ENCODE results near the gene PEX12.

PEX12 gene

DNA sequence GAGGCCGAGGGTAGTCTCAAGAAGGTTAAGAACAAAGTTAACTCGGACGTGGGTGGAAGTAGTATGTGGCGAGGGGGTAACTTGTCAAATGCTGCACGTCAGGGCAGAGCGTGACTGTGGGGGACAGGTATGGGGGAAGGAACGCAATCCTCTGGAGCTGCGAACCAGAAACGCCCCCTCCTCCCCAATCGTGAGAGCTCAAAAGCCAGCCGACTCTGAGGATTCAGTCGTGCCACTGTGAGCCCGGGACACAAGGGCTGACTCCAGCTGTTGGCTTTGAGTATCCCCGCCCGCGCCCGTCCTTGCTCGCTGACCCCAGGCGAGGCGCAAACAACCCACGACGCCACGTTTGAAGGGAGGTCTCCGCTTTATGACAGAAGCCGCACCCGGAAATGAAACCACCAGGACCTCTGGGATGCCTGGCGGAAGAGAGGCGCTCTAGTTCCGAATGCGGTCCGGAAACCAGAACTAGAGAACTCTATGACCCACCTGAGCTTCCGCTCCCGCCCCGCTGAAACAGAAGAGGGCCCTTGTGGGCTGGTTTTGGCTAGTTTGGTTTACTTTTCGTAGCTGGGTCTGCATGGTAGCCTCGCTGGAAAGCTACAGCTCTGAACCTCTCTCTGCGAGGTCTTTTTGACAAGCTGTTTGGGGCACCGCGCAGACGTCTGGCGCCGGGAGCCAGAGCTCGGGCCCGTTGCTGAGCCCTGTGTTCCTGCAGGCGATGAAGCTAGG is at the start of gene PEX12 (continued):
- no peak for TF ChIP-seq HIC1 (tag by site-specific recombination; IDR thresholded peaks at IDR 0.05)
- no peak; the same call in none of the 2 replicates for TF ChIP-seq KLF16 (tag by site-specific recombination; IDR thresholded peaks at IDR 0.05)
- 0 out of 2 replicates have a peak, but pooled peaks have one; percentile 2 for TF ChIP-seq ZNF146 (tag by site-specific recombination; IDR thresholded peaks at IDR 0.05)
- peak; percentile 55; the same call in 1 of the 2 replicates for TF ChIP-seq WT1 (tag by site-specific recombination; IDR thresholded peaks at IDR 0.05)
- TF ChIP-seq ZNF776 (tag by site-specific recombination; IDR thresholded peaks at IDR 0.05; ENCODE audit: borderline replicate concordance): no peak
- peak; percentile 53; the same call in 1 of the 2 replicates for TF ChIP-seq ZNF843 (tag by site-specific recombination; IDR thresholded peaks at IDR 0.05)
- TF ChIP-seq, protein P1, sequence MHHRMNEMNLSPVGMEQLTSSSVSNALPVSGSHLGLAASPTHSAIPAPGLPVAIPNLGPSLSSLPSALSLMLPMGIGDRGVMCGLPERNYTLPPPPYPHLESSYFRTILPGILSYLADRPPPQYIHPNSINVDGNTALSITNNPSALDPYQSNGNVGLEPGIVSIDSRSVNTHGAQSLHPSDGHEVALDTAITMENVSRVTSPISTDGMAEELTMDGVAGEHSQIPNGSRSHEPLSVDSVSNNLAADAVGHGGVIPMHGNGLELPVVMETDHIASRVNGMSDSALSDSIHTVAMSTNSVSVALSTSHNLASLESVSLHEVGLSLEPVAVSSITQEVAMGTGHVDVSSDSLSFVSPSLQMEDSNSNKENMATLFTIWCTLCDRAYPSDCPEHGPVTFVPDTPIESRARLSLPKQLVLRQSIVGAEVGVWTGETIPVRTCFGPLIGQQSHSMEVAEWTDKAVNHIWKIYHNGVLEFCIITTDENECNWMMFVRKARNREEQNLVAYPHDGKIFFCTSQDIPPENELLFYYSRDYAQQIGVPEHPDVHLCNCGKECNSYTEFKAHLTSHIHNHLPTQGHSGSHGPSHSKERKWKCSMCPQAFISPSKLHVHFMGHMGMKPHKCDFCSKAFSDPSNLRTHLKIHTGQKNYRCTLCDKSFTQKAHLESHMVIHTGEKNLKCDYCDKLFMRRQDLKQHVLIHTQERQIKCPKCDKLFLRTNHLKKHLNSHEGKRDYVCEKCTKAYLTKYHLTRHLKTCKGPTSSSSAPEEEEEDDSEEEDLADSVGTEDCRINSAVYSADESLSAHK (tag by site-specific recombination; IDR thresholded peaks at IDR 0.05): no peak; the same call in 1 of the 2 replicates
- TF ChIP-seq ZBTB48 (tag by site-specific recombination; IDR thresholded peaks at IDR 0.05): no peak
- TF ChIP-seq ZSCAN30 (tag by site-specific recombination; IDR thresholded peaks at IDR 0.05): peak; percentile 14; the same call in 1 of the 2 replicates
- TF ChIP-seq, protein P2, sequence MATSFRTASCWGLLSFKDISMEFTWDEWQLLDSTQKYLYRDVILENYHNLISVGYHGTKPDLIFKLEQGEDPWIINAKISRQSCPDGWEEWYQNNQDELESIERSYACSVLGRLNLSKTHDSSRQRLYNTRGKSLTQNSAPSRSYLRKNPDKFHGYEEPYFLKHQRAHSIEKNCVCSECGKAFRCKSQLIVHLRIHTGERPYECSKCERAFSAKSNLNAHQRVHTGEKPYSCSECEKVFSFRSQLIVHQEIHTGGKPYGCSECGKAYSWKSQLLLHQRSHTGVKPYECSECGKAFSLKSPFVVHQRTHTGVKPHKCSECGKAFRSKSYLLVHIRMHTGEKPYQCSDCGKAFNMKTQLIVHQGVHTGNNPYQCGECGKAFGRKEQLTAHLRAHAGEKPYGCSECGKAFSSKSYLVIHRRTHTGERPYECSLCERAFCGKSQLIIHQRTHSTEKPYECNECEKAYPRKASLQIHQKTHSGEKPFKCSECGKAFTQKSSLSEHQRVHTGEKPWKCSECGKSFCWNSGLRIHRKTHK (tag by site-specific recombination; IDR thresholded peaks at IDR 0.05): no peak
- TF ChIP-seq, protein P3, sequence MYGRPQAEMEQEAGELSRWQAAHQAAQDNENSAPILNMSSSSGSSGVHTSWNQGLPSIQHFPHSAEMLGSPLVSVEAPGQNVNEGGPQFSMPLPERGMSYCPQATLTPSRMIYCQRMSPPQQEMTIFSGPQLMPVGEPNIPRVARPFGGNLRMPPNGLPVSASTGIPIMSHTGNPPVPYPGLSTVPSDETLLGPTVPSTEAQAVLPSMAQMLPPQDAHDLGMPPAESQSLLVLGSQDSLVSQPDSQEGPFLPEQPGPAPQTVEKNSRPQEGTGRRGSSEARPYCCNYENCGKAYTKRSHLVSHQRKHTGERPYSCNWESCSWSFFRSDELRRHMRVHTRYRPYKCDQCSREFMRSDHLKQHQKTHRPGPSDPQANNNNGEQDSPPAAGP (tag by site-specific recombination; IDR thresholded peaks at IDR 0.05): no peak; the same call in 1 of the 2 replicates
- no peak for TF ChIP-seq ZNF37A (tag by site-specific recombination; IDR thresholded peaks at IDR 0.05)
- TF ChIP-seq ZNF140 (tag by site-specific recombination; IDR thresholded peaks at IDR 0.05): no peak
- TF ChIP-seq GLIS2 (tag by site-specific recombination; IDR thresholded peaks at IDR 0.05): peak; percentile 79
- peak; percentile 84 for TF ChIP-seq SP2 (tag by site-specific recombination; IDR thresholded peaks at IDR 0.05)
- peak; percentile 77 for TF ChIP-seq KLF9 (tag by site-specific recombination; IDR thresholded peaks at IDR 0.05; ENCODE audit: low read depth)
- TF ChIP-seq, protein P4, sequence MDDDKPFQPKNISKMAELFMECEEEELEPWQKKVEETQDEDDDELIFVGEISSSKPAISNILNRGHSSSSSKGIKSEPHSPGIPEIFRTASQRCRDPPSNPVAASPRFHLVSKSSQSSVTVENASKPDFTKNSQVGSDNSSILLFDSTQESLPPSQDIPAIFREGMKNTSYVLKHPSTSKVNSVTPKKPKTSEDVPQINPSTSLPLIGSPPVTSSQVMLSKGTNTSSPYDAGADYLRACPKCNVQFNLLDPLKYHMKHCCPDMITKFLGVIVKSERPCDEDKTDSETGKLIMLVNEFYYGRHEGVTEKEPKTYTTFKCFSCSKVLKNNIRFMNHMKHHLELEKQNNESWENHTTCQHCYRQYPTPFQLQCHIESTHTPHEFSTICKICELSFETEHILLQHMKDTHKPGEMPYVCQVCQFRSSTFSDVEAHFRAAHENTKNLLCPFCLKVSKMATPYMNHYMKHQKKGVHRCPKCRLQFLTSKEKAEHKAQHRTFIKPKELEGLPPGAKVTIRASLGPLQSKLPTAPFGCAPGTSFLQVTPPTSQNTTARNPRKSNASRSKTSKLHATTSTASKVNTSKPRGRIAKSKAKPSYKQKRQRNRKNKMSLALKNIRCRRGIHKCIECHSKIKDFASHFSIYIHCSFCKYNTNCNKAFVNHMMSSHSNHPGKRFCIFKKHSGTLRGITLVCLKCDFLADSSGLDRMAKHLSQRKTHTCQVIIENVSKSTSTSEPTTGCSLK (tag by site-specific recombination; IDR thresholded peaks at IDR 0.05): no peak
- no peak for TF ChIP-seq MZF1 (tag by site-specific recombination; IDR thresholded peaks at IDR 0.05; ENCODE audit: borderline replicate concordance)
- no peak; the same call in 1 of the 2 replicates for TF ChIP-seq PRDM1 (tag by site-specific recombination; IDR thresholded peaks at IDR 0.05)
- peak; percentile 73 for TF ChIP-seq ZFHX2 (tag by site-specific recombination; conservative IDR thresholded peaks at IDR 0.05)
- TF ChIP-seq ZXDB (tag by site-specific recombination; IDR thresholded peaks at IDR 0.05): peak; percentile 65; the same call in 1 of the 2 replicates
- no peak for TF ChIP-seq REPIN1 (tag by site-specific recombination; IDR thresholded peaks at IDR 0.05; ENCODE audit: low read depth)
- no peak for TF ChIP-seq REST (tag by site-specific recombination; IDR thresholded peaks at IDR 0.05)
- peak; percentile 69 for TF ChIP-seq ZBTB17 (tag by site-specific recombination; IDR thresholded peaks at IDR 0.05)
- peak; percentile 96 for TF ChIP-seq ZNF580 (tag by site-specific recombination; IDR thresholded peaks at IDR 0.05)
- TF ChIP-seq SP3 (tag by site-specific recombination; IDR thresholded peaks at IDR 0.05): peak; percentile 82
